HepG2 (cell line): ENCODE results near the gene KIF1C. TPM values are rescaled to one million over a fixed set of nuclear protein-coding genes. Genes with fewer than 3 reads are reported as not detected.

Source experiments
- DR1 ChIP-seq: sonication (generic); formaldehyde crosslinking; IDR thresholded peaks from 2 replicates; pipeline ENCODE4 v1.8.0; 2021; ENCODE audit warnings: mild to moderate bottlenecking, missing genetic modification reagents, inconsistent platforms
- ELF1 ChIP-seq: sonication (generic); formaldehyde crosslinking; IDR thresholded peaks from 2 replicates; pipeline ENCODE4 v1.4.0; 2020; ENCODE audit warnings: missing genetic modification reagents
- GTF3A ChIP-seq: sonication (generic); formaldehyde crosslinking; conservative IDR thresholded peaks from 2 replicates; pipeline ENCODE4 v1.4.0; 2020; ENCODE audit warnings: mild to moderate bottlenecking, missing genetic modification reagents
- MEF2D ChIP-seq: sonication (generic); formaldehyde crosslinking; IDR thresholded peaks from 2 replicates; pipeline ENCODE4 v1.5.1; 2020; ENCODE audit warnings: mild to moderate bottlenecking, missing genetic modification reagents
- MYNN ChIP-seq: sonication (generic); formaldehyde crosslinking; IDR thresholded peaks from 2 replicates; pipeline ENCODE4 v1.4.0; 2020; ENCODE audit warnings: mild to moderate bottlenecking, low read depth, missing genetic modification reagents
- SMAD1 ChIP-seq: sonication (generic); formaldehyde crosslinking; IDR thresholded peaks from 2 replicates; pipeline ENCODE4 v1.4.0; 2020; ENCODE audit warnings: missing genetic modification reagents, low read depth, mild to moderate bottlenecking, borderline replicate concordance
- TBP ChIP-seq: sonication (generic); formaldehyde crosslinking; IDR thresholded peaks from 2 replicates; pipeline ENCODE4 v1.5.0; 2020; ENCODE audit warnings: missing genetic modification reagents
- THAP11 ChIP-seq: IDR thresholded peaks from 2 replicates; pipeline ENCODE4 v1.6.1; 2016; ENCODE audit warnings: missing biosample characterization, missing genetic modification reagents
- ZNF121 ChIP-seq: sonication (generic); formaldehyde crosslinking; IDR thresholded peaks from 2 replicates; pipeline ENCODE4 v1.5.0; 2020; ENCODE audit warnings: mild to moderate bottlenecking, missing genetic modification reagents
- ZNF20 ChIP-seq: sonication (generic); formaldehyde crosslinking; IDR thresholded peaks from 2 replicates; pipeline ENCODE4 v1.4.0; 2020; ENCODE audit warnings: mild to moderate bottlenecking, moderate library complexity, missing genetic modification reagents
- ZNF235 ChIP-seq: sonication (generic); formaldehyde crosslinking; IDR thresholded peaks from 2 replicates; pipeline ENCODE4 v1.8.1; 2023; ENCODE audit warnings: mild to moderate bottlenecking, missing genetic modification reagents, borderline replicate concordance
- ZNF7 ChIP-seq: IDR thresholded peaks from 2 replicates; pipeline ENCODE4 v1.6.1; 2016; ENCODE audit warnings: missing biosample characterization, missing genetic modification reagents
- ZNF737 ChIP-seq: sonication (generic); formaldehyde crosslinking; IDR thresholded peaks from 2 replicates; pipeline ENCODE4 v1.5.0; 2020; ENCODE audit warnings: missing genetic modification reagents, mild to moderate bottlenecking, borderline replicate concordance
- polyA plus RNA-seq, 8 experiments: library from polyadenylated mRNA; depleted of rRNA in 3 of 8; stranded (reverse) in 7 of 8; unstranded in 1 of 8; fragments of >200 nt; fragmentation: Illumina TruSeq in 4 of 8; extraction: Trizol in 4 of 8; gene quantifications; 2 replicates each; pipeline versions ENCODE4 v1.2.1 to v1.2.3, GENCODE V29; 2011 to 2016; ENCODE audit warnings: low read depth in 4 of 8, missing spikeins in 1 of 8, mixed read lengths in 1 of 8; ENCODE audit not compliant: insufficient read depth in 1 of 8
- total RNA-seq, 5 experiments: library from RNA; depleted of rRNA; stranded (reverse); fragments of >200 nt; fragmentation: Illumina TruSeq; extraction: Trizol; gene quantifications; 2 replicates each; pipeline ENCODE4 v1.2.3, GENCODE V29; 2016; ENCODE audit warnings: low read depth in 1 of 5
- TF ChIP-seq, protein P1 (sequence below): sonication (generic); formaldehyde crosslinking; IDR thresholded peaks from 2 replicates; pipeline ENCODE4 v1.4.0; 2020; ENCODE audit warnings: missing genetic modification reagents, borderline replicate concordance
- TF ChIP-seq, protein P2 (sequence below): IDR thresholded peaks from 2 replicates; pipeline ENCODE4 v1.6.1; 2016; ENCODE audit warnings: low read depth, missing genetic modification reagents, missing compliant biosample characterization
- TF ChIP-seq, protein P3 (sequence below): sonication (generic); formaldehyde crosslinking; conservative IDR thresholded peaks from 2 replicates; pipeline ENCODE4 v1.4.0; 2020; ENCODE audit warnings: missing genetic modification reagents
- TF ChIP-seq, protein P4 (sequence below): sonication (generic); formaldehyde crosslinking; IDR thresholded peaks from 2 replicates; pipeline ENCODE4 v1.5.1; 2020; ENCODE audit warnings: missing genetic modification reagents, mild to moderate bottlenecking, borderline replicate concordance

Gene KIF1C
- total and polyA plus RNA-seq, 2 of the 13 experiments (the other 11 are each of a cell fraction or from before 2014, with no cell fraction given), result 70.0 to 104 TPM

DNA sequence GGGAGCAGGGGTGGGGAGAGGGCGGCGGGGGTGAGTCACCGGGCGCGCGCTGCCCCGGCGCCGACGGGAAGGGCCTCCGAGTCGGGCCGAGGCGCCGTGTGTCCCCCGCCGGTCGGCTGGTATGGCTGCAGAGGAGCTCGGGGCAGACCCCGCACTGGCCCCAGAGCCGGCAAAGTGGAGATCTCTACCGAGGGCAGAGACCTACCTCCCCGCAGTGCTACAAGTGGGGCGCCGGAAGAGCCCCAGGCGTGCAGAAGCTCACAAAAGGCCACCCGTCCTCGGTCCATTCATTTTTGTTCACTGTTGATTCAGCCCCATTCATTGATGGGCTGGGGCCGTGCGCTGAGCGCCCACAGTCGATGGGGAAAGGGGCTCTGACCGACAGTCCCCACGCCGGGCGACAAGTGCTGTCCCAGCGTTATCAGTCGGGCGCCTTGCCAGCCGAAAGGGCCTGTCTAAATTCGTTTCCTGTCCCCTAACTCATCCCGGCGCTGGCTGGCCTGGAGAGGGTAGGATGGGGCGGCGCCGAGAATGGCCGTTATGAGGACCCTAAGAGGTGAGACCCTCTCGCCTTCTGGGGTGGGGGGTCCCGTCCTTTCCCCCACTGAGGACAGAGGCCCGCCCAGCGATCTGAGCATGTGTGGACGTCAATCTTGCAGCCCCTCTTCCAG, 47.5 kb upstream of the KIF1C start (continued):
- TF ChIP-seq, protein P1, sequence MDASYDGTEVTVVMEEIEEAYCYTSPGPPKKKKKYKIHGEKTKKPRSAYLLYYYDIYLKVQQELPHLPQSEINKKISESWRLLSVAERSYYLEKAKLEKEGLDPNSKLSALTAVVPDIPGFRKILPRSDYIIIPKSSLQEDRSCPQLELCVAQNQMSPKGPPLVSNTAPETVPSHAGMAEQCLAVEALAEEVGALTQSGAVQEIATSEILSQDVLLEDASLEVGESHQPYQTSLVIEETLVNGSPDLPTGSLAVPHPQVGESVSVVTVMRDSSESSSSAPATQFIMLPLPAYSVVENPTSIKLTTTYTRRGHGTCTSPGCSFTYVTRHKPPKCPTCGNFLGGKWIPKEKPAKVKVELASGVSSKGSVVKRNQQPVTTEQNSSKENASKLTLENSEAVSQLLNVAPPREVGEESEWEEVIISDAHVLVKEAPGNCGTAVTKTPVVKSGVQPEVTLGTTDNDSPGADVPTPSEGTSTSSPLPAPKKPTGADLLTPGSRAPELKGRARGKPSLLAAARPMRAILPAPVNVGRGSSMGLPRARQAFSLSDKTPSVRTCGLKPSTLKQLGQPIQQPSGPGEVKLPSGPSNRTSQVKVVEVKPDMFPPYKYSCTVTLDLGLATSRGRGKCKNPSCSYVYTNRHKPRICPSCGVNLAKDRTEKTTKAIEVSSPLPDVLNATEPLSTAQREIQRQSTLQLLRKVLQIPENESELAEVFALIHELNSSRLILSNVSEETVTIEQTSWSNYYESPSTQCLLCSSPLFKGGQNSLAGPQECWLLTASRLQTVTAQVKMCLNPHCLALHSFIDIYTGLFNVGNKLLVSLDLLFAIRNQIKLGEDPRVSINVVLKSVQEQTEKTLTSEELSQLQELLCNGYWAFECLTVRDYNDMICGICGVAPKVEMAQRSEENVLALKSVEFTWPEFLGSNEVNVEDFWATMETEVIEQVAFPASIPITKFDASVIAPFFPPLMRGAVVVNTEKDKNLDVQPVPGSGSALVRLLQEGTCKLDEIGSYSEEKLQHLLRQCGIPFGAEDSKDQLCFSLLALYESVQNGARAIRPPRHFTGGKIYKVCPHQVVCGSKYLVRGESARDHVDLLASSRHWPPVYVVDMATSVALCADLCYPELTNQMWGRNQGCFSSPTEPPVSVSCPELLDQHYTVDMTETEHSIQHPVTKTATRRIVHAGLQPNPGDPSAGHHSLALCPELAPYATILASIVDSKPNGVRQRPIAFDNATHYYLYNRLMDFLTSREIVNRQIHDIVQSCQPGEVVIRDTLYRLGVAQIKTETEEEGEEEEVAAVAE (CRISPR knock-in tag), result no peak
- no peak for TF ChIP-seq ZNF7
- no peak for TF ChIP-seq MYNN
- TF ChIP-seq GTF3A (CRISPR knock-in tag), result no peak
- TF ChIP-seq THAP11, result no peak; the same call in 1 of the 2 replicates
- 0 out of 2 replicates have a peak, but pooled peaks have one; percentile 52 for TF ChIP-seq MEF2D (CRISPR knock-in tag)
- TF ChIP-seq SMAD1 (CRISPR knock-in tag), result no peak
- TF ChIP-seq ZNF121 (CRISPR knock-in tag), result no peak
- 0 out of 2 replicates have a peak, but pooled peaks have one; percentile 49 for TF ChIP-seq ZNF20 (CRISPR knock-in tag)
- TF ChIP-seq DR1 (CRISPR knock-in tag), result no peak
- TF ChIP-seq, protein P2, sequence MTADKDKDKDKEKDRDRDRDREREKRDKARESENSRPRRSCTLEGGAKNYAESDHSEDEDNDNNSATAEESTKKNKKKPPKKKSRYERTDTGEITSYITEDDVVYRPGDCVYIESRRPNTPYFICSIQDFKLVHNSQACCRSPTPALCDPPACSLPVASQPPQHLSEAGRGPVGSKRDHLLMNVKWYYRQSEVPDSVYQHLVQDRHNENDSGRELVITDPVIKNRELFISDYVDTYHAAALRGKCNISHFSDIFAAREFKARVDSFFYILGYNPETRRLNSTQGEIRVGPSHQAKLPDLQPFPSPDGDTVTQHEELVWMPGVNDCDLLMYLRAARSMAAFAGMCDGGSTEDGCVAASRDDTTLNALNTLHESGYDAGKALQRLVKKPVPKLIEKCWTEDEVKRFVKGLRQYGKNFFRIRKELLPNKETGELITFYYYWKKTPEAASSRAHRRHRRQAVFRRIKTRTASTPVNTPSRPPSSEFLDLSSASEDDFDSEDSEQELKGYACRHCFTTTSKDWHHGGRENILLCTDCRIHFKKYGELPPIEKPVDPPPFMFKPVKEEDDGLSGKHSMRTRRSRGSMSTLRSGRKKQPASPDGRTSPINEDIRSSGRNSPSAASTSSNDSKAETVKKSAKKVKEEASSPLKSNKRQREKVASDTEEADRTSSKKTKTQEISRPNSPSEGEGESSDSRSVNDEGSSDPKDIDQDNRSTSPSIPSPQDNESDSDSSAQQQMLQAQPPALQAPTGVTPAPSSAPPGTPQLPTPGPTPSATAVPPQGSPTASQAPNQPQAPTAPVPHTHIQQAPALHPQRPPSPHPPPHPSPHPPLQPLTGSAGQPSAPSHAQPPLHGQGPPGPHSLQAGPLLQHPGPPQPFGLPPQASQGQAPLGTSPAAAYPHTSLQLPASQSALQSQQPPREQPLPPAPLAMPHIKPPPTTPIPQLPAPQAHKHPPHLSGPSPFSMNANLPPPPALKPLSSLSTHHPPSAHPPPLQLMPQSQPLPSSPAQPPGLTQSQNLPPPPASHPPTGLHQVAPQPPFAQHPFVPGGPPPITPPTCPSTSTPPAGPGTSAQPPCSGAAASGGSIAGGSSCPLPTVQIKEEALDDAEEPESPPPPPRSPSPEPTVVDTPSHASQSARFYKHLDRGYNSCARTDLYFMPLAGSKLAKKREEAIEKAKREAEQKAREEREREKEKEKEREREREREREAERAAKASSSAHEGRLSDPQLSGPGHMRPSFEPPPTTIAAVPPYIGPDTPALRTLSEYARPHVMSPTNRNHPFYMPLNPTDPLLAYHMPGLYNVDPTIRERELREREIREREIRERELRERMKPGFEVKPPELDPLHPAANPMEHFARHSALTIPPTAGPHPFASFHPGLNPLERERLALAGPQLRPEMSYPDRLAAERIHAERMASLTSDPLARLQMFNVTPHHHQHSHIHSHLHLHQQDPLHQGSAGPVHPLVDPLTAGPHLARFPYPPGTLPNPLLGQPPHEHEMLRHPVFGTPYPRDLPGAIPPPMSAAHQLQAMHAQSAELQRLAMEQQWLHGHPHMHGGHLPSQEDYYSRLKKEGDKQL (CRISPR knock-in tag), result no peak
- no peak for TF ChIP-seq ZNF235
- TF ChIP-seq, protein P3, sequence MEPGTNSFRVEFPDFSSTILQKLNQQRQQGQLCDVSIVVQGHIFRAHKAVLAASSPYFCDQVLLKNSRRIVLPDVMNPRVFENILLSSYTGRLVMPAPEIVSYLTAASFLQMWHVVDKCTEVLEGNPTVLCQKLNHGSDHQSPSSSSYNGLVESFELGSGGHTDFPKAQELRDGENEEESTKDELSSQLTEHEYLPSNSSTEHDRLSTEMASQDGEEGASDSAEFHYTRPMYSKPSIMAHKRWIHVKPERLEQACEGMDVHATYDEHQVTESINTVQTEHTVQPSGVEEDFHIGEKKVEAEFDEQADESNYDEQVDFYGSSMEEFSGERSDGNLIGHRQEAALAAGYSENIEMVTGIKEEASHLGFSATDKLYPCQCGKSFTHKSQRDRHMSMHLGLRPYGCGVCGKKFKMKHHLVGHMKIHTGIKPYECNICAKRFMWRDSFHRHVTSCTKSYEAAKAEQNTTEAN (CRISPR knock-in tag), result no peak
- no peak; the same call in 1 of the 2 replicates for TF ChIP-seq ELF1 (CRISPR knock-in tag)
- TF ChIP-seq ZNF737 (CRISPR knock-in tag), result no peak
- no peak for TF ChIP-seq TBP (CRISPR knock-in tag)
- TF ChIP-seq, protein P4, sequence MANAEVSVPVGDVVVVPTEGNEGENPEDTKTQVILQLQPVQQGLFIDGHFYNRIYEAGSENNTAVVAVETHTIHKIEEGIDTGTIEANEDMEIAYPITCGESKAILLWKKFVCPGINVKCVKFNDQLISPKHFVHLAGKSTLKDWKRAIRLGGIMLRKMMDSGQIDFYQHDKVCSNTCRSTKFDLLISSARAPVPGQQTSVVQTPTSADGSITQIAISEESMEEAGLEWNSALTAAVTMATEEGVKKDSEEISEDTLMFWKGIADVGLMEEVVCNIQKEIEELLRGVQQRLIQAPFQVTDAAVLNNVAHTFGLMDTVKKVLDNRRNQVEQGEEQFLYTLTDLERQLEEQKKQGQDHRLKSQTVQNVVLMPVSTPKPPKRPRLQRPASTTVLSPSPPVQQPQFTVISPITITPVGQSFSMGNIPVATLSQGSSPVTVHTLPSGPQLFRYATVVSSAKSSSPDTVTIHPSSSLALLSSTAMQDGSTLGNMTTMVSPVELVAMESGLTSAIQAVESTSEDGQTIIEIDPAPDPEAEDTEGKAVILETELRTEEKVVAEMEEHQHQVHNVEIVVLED (CRISPR knock-in tag), result no peak
